Nephron (organoid): Measurements from ENCODE around the gene CCNG2.

Experiments used
- H3K27ac Mint-ChIP-seq, 3 experiments: 2 replicates each; pipeline ENCODE4 v1.8.0; 2020; ENCODE audit warnings: mixed read lengths in 3 of 3, mild to moderate bottlenecking in 2 of 3, moderate library complexity in 1 of 3
- H3K27me3 Mint-ChIP-seq: 2 replicates; pipeline ENCODE4 v1.8.0; 2021; ENCODE audit warnings: low read depth, mild to moderate bottlenecking, moderate library complexity, mixed read lengths
- H3K36me3 Mint-ChIP-seq: 2 replicates; pipeline ENCODE4 v1.8.0; 2020; ENCODE audit warnings: low read depth, mixed read lengths
- H3K4me1 Mint-ChIP-seq: 2 replicates; pipeline ENCODE4 v1.8.0; 2020; ENCODE audit warnings: mixed read lengths
- H3K4me3 Mint-ChIP-seq, 3 experiments: 2 replicates each; pipeline ENCODE4 v1.8.0; 2020; ENCODE audit warnings: mild to moderate bottlenecking in 3 of 3, mixed read lengths in 3 of 3, moderate library complexity in 2 of 3
- H3K9me3 Mint-ChIP-seq: 2 replicates; pipeline ENCODE4 v1.8.0; 2020; ENCODE audit warnings: mixed read lengths
- TF ChIP-seq, protein P1 (sequence below), 3 experiments: fragments of 200-600 bp; sonication (generic); IDR thresholded peaks; one replicate each; pipeline ENCODE4 v1.5.0; 2021; ENCODE audit warnings: antibody characterized with exemption in 3 of 3; ENCODE audit not compliant: unreplicated experiment in 3 of 3

Gene CCNG2

DNA sequence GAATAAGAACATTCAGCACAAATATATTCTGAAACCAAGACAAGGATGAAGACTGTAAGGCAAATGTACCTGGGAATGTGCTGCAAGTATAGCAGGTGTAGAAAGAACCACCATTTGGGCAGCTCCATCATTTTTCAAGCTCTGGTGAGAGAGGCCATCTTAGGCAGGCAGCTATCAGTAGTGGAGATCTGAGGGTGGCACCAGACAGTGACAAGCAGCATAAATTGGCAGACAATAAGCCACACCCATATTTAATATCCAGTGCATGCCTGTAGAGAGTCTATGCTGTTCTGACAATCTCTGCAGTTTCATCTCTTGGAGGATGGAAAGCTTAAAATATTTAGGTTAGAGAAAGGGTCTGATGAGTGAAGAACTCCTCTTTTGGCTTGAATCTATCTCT, 22.5 kb downstream of the CCNG2 start:
- Mint-ChIP-seq H3K27me3 (peaks cover 6% of the 10 kb centered on the region), H3K36me3 (no peaks in the 10 kb centered on the region), H3K27ac (peak overlapping the region in 2 of 3 experiments; percentile 49 to 92), H3K4me3 (no peak overlapping the region), H3K9me3 (no peaks in the 10 kb centered on the region), H3K4me1 (peaks cover 50% of the 10 kb centered on the region)
- TF ChIP-seq, protein P1, sequence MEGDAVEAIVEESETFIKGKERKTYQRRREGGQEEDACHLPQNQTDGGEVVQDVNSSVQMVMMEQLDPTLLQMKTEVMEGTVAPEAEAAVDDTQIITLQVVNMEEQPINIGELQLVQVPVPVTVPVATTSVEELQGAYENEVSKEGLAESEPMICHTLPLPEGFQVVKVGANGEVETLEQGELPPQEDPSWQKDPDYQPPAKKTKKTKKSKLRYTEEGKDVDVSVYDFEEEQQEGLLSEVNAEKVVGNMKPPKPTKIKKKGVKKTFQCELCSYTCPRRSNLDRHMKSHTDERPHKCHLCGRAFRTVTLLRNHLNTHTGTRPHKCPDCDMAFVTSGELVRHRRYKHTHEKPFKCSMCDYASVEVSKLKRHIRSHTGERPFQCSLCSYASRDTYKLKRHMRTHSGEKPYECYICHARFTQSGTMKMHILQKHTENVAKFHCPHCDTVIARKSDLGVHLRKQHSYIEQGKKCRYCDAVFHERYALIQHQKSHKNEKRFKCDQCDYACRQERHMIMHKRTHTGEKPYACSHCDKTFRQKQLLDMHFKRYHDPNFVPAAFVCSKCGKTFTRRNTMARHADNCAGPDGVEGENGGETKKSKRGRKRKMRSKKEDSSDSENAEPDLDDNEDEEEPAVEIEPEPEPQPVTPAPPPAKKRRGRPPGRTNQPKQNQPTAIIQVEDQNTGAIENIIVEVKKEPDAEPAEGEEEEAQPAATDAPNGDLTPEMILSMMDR (IDR thresholded peaks at IDR 0.05; ENCODE audit: unreplicated experiment in 3 of 3), result no peak

DNA sequence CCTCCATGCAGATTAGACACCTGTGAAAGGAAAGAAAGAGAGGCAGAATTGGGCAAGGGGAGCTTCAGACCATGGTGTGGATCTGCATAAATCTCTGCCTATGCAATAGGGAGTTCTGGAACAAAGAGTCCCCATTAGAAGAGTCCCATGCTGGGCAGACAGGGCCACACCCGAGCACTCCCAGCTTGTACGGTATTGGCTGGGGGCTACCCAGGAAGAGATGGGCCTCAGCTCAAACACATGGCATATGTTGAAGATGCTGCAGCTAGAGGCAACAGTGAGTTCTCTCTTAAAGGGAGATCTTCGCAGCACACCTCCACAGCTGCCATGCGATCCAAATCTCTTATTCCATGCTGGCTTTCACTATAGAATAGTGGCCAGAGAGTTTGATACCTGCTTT, 24.7 kb downstream of the CCNG2 start:
- TF ChIP-seq, protein P1 (IDR thresholded peaks at IDR 0.05; ENCODE audit: unreplicated experiment in 3 of 3), result no peak
- peaks cover 6% of the 10 kb centered on the region for H3K27me3 Mint-ChIP-seq
- no peak overlapping the region for H3K4me3 Mint-ChIP-seq
- H3K9me3 Mint-ChIP-seq, result no peaks in the 10 kb centered on the region
- H3K4me1 Mint-ChIP-seq, result peaks cover 39% of the 10 kb centered on the region
- no peaks in the 10 kb centered on the region for H3K36me3 Mint-ChIP-seq
- H3K27ac Mint-ChIP-seq, result no peak overlapping the region

DNA sequence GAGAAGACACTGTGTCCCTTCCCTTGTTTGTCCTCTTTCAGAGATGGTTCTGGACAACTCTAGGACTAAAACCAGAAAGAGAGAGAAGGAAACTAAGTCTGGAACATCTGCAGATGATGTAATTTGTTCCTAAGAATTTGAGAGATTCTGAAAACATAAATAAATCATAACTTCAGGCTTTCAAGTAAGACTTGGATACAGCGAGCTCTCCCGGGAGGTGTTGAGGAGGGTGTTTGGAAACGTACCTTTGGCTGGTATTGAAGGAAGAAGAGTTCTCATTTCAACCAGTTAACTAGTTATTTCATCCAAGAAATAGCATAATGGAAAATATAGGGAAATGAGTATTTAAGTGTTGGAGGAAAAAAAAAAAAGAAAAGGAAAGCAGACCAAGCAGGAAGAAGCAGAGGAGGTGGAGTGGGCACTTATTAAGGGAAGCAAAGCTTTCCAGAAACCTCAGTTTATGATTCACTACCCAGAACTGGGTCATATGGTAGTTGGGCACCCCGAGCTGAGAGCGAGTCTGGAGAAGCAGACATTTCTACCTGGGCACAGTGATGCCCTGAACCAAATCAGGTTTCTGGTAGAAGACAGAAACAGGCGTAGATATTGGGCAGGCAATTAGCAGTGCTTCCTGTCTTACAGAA, 26.9 kb downstream of the CCNG2 start:
- H3K4me3 Mint-ChIP-seq, result no peak overlapping the region

DNA sequence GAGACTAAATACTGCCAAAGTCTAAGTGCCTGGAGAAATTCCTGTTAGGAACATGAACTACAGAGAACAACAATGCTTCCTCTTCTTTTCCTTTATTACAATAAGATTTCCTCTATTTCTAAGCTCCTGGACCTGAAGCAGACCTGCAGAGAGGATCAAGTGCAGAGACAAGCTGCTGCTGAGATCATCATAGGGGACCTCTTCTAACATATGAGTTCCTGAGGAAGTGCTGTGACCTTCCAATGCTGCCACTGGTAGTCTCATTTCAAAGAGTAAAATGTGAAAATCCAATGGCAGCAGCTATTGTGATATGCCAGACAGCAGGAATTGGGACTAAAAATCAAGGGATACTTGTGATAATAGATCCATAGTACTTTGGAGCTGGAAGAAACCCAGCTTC, 28.0 kb downstream of the CCNG2 start:
- Mint-ChIP-seq H3K9me3 (no peaks in the 10 kb centered on the region), H3K36me3 (no peaks in the 10 kb centered on the region)
- TF ChIP-seq, protein P1 (IDR thresholded peaks at IDR 0.05; ENCODE audit: unreplicated experiment in 3 of 3), result no peak

More for the DNA sequence above, 26.9 kb downstream of the CCNG2 start:
- no peak overlapping the region for H3K27ac Mint-ChIP-seq
- H3K4me1 Mint-ChIP-seq, result peaks cover 39% of the 10 kb centered on the region
- TF ChIP-seq, protein P1 (IDR thresholded peaks at IDR 0.05; ENCODE audit: unreplicated experiment in 3 of 3), result no peak
- no peaks in the 10 kb centered on the region for H3K9me3 Mint-ChIP-seq
- no peaks in the 10 kb centered on the region for H3K36me3 Mint-ChIP-seq
- H3K27me3 Mint-ChIP-seq, result no peaks in the 10 kb centered on the region

DNA sequence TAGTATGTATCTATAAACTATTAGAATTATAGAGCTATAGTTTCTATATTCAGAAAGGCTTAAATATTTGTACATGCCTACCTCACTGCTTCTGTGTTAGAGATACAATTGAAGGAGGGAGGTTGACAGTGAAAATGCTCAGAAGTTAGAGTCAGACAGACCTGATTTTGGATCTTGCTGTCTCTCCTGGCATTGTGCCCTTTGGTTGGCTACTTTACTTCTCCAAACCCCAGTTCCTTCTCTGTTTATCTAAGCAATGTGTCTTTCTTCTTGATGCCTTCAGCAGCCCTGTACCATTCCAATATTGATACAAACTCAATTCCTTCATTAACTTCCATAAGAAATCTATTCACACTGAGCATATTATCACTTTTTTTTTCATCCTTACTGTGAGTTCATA, 28.7 kb downstream of the CCNG2 start:
- Mint-ChIP-seq H3K4me3 (no peak overlapping the region), H3K4me1 (peaks cover 49% of the 10 kb centered on the region), H3K27ac (peak overlapping the region in 1 of 3 experiments; percentile 25), H3K9me3 (no peaks in the 10 kb centered on the region), H3K36me3 (no peaks in the 10 kb centered on the region), H3K27me3 (no peaks in the 10 kb centered on the region)
- TF ChIP-seq, protein P1 (IDR thresholded peaks at IDR 0.05; ENCODE audit: unreplicated experiment in 3 of 3), result no peak

More for the DNA sequence above, 28.0 kb downstream of the CCNG2 start:
- Mint-ChIP-seq H3K27ac (no peak overlapping the region), H3K4me3 (no peak overlapping the region), H3K27me3 (no peaks in the 10 kb centered on the region), H3K4me1 (peaks cover 42% of the 10 kb centered on the region)

DNA sequence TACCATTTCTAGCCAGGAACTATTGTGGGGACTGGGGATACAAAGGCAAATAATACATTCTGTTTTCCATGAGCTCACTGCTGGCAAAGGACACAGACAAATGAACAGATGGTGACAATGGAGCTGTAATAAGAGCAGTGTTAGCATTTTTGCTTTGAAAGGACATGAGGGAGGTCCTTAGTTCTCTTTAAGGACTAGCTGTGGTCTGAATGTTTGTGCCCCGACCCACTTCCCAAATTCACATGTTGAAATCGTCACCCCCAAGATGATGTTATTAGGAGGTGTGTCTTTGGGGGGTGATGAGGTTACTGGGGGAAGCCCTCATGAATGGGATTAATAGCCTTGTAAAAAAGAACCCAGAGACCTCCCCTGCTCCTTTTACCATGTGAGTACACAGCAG, 30.3 kb downstream of the CCNG2 start:
- H3K4me1 Mint-ChIP-seq, result peaks cover 54% of the 10 kb centered on the region
- H3K4me3 Mint-ChIP-seq, result peak overlapping the region in 2 of 3 experiments; percentile 46 to 67
- H3K9me3 Mint-ChIP-seq, result no peaks in the 10 kb centered on the region
- H3K27ac Mint-ChIP-seq, result peak overlapping the region; percentile 52 to 86 (median 76)
- H3K36me3 Mint-ChIP-seq, result no peaks in the 10 kb centered on the region
- TF ChIP-seq, protein P1 (IDR thresholded peaks at IDR 0.05; ENCODE audit: unreplicated experiment in 3 of 3), result no peak
- no peaks in the 10 kb centered on the region for H3K27me3 Mint-ChIP-seq
